Activated naive CD4-positive, alpha-beta T cell treated with anti-CD3 and anti-CD28 coated beads for 36 hours (primary cell): ENCODE results near the gene SMIM24. TPM values are rescaled to one million over a fixed set of nuclear protein-coding genes. Genes with fewer than 3 reads are reported as not detected.

ENCODE experiments used
- CTCF ChIA-PET: fragments of 350-600 bp; sonication (Branson Sonifier 250); formaldehyde crosslinking; loops from one replicate; lab custom pipeline; 2021; ENCODE audit warnings: antibody characterized with exemption; lab: Charles Lee
- DNase-seq: peaks from one replicate; pipeline ENCODE4 v3.0.0-alpha.2; 2020
- H3K27ac Mint-ChIP-seq: one replicate; pipeline ENCODE4 v1.8.0; 2021; ENCODE audit warnings: mild to moderate bottlenecking, mixed read lengths
- H3K27me3 Mint-ChIP-seq: one replicate; pipeline ENCODE4 v1.8.0; 2021; ENCODE audit warnings: low read depth, mixed read lengths
- H3K36me3 Mint-ChIP-seq: one replicate; pipeline ENCODE4 v1.8.0; 2021; ENCODE audit warnings: low read depth, mixed read lengths
- H3K4me1 Mint-ChIP-seq: one replicate; pipeline ENCODE4 v1.8.0; 2021; ENCODE audit warnings: low read depth, mixed read lengths
- H3K4me3 Mint-ChIP-seq: one replicate; pipeline ENCODE4 v1.8.0; 2021; ENCODE audit warnings: mild to moderate bottlenecking, moderate library complexity, mixed read lengths
- H3K9me3 Mint-ChIP-seq: one replicate; pipeline ENCODE4 v1.8.0; 2021; ENCODE audit warnings: mixed read lengths
- intact Hi-C: fragments of 100-400 bp; cut with micrococcal nuclease; formaldehyde crosslinking; loops from one replicate; pipeline ENCODE4 v1.15.1; 2023
- total RNA-seq, 2 experiments: library from RNA; stranded (reverse); gene quantifications; one replicate each; pipeline ENCODE4 v1.2.3, GENCODE V29; 2021

SMIM24 gene
- total RNA-seq, 2 experiments from 2014 or later, result 0.41 TPM; not detected in 1

DNA sequence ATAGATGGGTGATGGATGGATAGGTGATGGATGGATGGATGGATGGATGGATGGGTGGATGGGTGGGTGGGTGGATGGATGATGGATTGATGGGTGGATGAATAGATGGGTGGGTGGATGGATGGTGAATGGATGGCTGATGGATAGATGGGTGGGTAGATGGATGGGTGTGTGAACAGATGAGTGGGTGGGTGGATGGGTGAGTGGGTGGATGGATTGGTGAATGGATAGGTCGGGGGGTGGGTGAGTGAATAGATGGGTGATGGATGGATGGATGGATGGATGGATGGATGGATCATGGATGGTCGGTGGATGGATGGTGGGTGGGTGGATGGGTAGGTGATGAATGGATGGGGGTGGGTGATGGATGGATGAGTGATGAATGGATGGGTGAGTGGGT, 3.5 kb downstream of the SMIM24 start:
- no peaks in the 10 kb centered on the region for H3K27me3 Mint-ChIP-seq
- no peak overlapping the region for H3K4me3 Mint-ChIP-seq
- no peak overlapping the region for H3K27ac Mint-ChIP-seq
- DNase-seq, result no peak
- no peaks in the 10 kb centered on the region for H3K36me3 Mint-ChIP-seq
- H3K9me3 Mint-ChIP-seq, result no peaks in the 10 kb centered on the region
- CTCF ChIA-PET, result no interaction called here
- H3K4me1 Mint-ChIP-seq, result peaks cover 9% of the 10 kb centered on the region
- intact Hi-C loops, result no loop called here

DNA sequence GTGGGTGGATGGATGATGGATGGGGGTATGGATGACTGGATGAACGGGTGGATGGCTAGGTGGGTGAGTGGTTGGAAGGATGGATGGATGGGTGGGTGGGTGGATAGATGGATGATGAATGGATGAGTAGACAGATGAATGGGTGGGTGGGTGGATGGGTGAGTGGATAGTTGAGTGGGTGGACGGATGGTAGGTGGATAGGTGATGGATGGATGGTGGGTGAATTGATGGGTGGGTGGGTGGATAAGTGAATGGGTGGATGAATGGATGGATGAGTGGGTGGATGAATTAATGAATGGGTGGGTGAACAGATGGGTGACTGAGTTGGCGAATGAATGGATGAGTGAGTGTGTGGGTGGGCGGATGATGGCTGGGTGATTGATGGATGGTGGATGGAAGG, 4.9 kb downstream of the SMIM24 start:
- Mint-ChIP-seq H3K27me3 (no peaks in the 10 kb centered on the region), H3K4me3 (no peak overlapping the region), H3K36me3 (no peaks in the 10 kb centered on the region), H3K9me3 (no peaks in the 10 kb centered on the region), H3K27ac (no peak overlapping the region), H3K4me1 (peaks cover 9% of the 10 kb centered on the region)
- intact Hi-C loops, result no loop called here
- CTCF ChIA-PET, result no interaction called here
- DNase-seq, result no peak

GRCh38 chr19:3474614-3475013, 5.7 kb downstream of the SMIM24 start:
- CTCF ChIA-PET, result interaction anchor here (2.6 kb wide), 1 partner anchor 10 kb away, joined by 17 read pairs; the partner anchor contains the start of gene SMIM44
- no peak for DNase-seq
- no peaks in the 10 kb centered on the region for H3K27me3 Mint-ChIP-seq
- intact Hi-C loops, result loop anchor here (5.0 kb wide), 1 partner anchor 167 kb away; no protein-coding TSS in a partner anchor
- no peaks in the 10 kb centered on the region for H3K36me3 Mint-ChIP-seq
- H3K4me3 Mint-ChIP-seq, result no peak overlapping the region
- peaks cover 9% of the 10 kb centered on the region for H3K4me1 Mint-ChIP-seq
- no peaks in the 10 kb centered on the region for H3K9me3 Mint-ChIP-seq
- no peak overlapping the region for H3K27ac Mint-ChIP-seq

- DNase-seq, result no peak
- CTCF ChIA-PET, result interaction anchor here (2.6 kb wide), 1 partner anchor 10 kb away, joined by 17 read pairs; the partner anchor contains the start of gene SMIM44
- Mint-ChIP-seq H3K36me3 (no peaks in the 10 kb centered on the region), H3K27ac (no peak overlapping the region), H3K27me3 (no peaks in the 10 kb centered on the region), H3K4me1 (peaks cover 9% of the 10 kb centered on the region), H3K9me3 (no peaks in the 10 kb centered on the region), H3K4me3 (no peak overlapping the region)
- intact Hi-C loops, result loop anchor here (5.0 kb wide), 1 partner anchor 167 kb away; no protein-coding TSS in a partner anchor
Observed at GRCh38 chr19:3474010-3474409, 6.3 kb downstream of the SMIM24 start.

GRCh38 chr19:3471954-3472655, 8.2 kb downstream of the SMIM24 start:
- Mint-ChIP-seq H3K27ac (no peak overlapping the region), H3K4me1 (no peaks in the 10 kb centered on the region), H3K4me3 (no peak overlapping the region), H3K36me3 (peaks cover 3% of the 10 kb centered on the region), H3K9me3 (peaks cover 6% of the 10 kb centered on the region), H3K27me3 (no peaks in the 10 kb centered on the region)
- CTCF ChIA-PET, result interaction anchor here (0.7 to 2.6 kb wide), 17 partner anchors 9 to 168 kb away, joined by 3 to 17 read pairs (median 4); partner anchors contain the start of gene SMIM44
- peak; percentile 40 for DNase-seq
- intact Hi-C loops, result loop anchor here (5.0 kb wide), 1 partner anchor 165 kb away; no protein-coding TSS in a partner anchor

DNA sequence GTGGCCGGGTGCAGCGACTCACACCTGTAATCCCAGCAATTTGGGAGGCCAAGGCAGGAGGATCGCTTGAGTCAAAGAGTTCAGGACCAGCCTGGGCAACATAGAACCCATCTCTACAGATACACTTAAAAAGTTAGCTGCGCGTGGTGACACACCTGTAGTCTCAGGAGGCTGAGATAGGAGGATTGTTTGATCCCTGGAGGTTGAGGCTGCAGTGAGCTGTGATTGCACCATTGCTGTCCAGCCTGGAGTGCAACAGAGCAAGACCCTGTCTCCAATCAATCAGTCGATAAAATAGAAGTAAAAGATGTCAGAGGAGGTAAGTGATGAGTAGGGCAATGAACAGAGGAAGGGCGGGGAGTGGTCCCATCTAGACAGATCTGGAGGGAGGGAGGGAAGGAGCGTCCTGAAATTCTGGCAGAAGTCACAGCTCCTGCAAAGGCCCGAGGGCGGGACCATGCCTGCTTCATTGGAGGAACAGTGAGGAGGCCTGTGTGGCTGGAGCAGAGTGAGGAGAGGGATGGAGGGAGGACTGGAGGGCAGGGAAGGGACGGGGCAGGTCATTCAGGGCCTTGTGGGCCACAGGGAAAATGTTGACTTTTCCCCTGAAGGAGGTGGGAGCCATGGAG, 9.7 kb downstream of the SMIM24 start:
- H3K4me1 Mint-ChIP-seq, result no peaks in the 10 kb centered on the region
- intact Hi-C loops, result loop anchor here (5.0 kb wide), 1 partner anchor 163 kb away; no protein-coding TSS in a partner anchor
- no peaks in the 10 kb centered on the region for H3K27me3 Mint-ChIP-seq
- peaks cover 3% of the 10 kb centered on the region for H3K36me3 Mint-ChIP-seq
- peaks cover 6% of the 10 kb centered on the region for H3K9me3 Mint-ChIP-seq
- CTCF ChIA-PET, result interaction anchor here (0.6 to 1.9 kb wide), 10 partner anchors 9 to 516 kb away, joined by 3 to 6 read pairs (median 3); no protein-coding TSS in a partner anchor
- H3K4me3 Mint-ChIP-seq, result no peak overlapping the region
- no peak for DNase-seq
- no peak overlapping the region for H3K27ac Mint-ChIP-seq

DNA sequence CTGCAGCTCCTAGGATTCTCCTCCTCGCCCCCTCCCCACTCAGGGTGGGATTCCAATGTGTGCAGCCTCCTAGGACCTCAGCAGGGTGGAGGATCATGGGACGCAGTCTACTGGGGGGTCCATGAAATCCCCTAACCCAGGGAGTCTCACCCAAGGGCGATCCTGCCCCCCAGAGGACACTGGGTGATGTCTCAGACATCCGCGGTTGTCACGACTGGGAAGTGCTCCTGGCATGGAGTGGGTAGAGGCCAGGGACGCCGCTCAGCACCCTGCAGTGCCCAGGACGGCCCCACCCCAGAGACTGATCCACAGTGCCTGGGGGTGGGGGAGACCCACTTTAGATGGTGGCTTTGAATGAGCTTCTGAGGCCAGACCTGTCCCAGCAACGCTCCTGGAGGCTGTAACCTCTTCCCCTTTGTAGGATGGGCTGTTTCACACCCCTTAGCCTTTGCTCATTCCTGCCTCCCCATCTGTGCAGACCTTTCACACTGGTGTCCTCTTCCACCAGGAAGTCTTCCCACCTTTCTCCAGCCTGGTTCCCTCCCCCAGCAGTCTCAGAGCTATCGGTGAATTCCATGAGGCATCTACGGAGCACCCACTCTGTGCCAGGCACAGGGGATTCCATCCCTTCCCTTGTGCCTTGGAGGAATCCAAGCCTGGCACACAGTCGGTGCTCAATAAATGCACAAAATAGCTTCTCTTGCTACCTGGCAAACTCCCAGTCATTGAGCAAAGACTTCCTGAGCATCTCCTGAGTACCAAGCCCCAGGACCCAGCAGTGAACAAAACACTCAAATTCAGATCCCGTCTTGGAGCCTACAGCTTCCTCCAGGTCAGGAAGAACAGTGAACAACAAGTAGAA, 10.5 kb downstream of the SMIM24 start:
- Mint-ChIP-seq H3K36me3 (peaks cover 3% of the 10 kb centered on the region), H3K4me3 (no peak overlapping the region), H3K4me1 (no peaks in the 10 kb centered on the region), H3K27ac (no peak overlapping the region), H3K27me3 (no peaks in the 10 kb centered on the region), H3K9me3 (peaks cover 6% of the 10 kb centered on the region)
- intact Hi-C loops, result loop anchor here (5.0 kb wide), 1 partner anchor 163 kb away; no protein-coding TSS in a partner anchor
- DNase-seq, result no peak
- CTCF ChIA-PET, result interaction anchor here (0.7 to 1.9 kb wide), 6 partner anchors 9 to 165 kb away, joined by 3 to 5 read pairs (median 3); no protein-coding TSS in a partner anchor

DNA sequence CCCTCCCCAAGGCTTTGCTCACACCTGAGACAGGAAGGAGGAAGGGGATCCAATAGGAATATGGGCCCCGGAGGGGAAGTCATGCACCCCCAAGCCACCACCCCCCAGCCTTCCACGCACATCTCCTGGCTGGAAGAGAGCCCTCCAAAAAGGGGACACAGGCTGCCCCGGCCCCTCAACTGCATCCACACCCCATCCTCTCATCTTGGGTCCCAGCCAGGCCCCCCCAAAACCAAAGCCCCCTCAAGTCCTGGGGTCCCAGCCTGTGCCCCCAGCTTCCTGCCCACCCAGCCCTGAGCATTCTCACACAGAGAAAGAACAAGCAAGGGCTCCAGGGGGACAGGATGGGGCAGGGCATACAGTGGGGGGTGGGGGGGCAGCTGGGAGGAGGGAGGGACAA, 12.1 kb downstream of the SMIM24 start:
- Mint-ChIP-seq H3K27ac (no peak overlapping the region), H3K4me3 (no peak overlapping the region), H3K36me3 (peaks cover 3% of the 10 kb centered on the region), H3K4me1 (no peaks in the 10 kb centered on the region), H3K9me3 (peaks cover 6% of the 10 kb centered on the region), H3K27me3 (no peaks in the 10 kb centered on the region)
- intact Hi-C loops, result no loop called here
- no peak for DNase-seq
- CTCF ChIA-PET, result no interaction called here

DNA sequence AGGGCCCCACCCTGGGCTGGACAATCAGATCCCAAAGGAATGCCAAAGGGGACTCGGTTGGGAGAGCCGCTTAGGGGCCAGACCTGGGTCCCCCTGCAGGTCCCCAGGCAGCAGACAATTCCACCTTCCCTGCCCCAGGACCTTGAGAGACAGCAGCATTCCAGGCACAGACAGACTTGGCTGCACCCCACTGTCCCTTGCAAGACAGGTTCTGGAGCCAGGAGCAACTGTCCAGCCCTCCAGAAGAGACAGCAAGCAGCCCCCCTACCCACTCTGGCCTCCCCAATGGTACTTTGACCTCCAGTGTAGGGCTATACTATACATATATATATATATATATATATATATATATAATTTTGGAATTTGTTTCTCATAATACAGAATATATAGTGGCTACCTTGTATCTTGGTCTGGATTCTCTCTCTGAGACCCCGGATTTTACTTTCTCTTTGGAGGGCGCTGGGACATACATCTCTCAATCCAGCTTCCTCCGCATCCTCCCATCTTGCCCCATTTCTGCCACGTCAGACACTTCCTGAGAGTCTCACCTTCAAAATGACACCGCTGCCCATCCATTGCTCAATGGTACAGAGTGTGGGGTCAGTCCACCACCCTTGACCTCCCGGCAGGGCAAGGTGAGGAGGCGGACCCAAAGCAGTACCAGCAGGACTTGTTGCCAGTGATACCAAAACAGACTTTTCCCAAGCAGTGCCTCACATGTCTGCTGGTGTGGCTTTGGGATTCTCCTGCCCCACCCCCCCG, 12.7 kb downstream of the SMIM24 start:
- DNase-seq, result peak; percentile 34
- H3K4me1 Mint-ChIP-seq, result no peaks in the 10 kb centered on the region
- no peak overlapping the region for H3K4me3 Mint-ChIP-seq
- no peak overlapping the region for H3K27ac Mint-ChIP-seq
- H3K27me3 Mint-ChIP-seq, result no peaks in the 10 kb centered on the region
- intact Hi-C loops, result no loop called here
- peaks cover 6% of the 10 kb centered on the region for H3K9me3 Mint-ChIP-seq
- peaks cover 4% of the 10 kb centered on the region for H3K36me3 Mint-ChIP-seq
- CTCF ChIA-PET, result no interaction called here

- DNase-seq, result no peak
- H3K9me3 Mint-ChIP-seq, result peaks cover 6% of the 10 kb centered on the region
- H3K4me3 Mint-ChIP-seq, result no peak overlapping the region
- no peak overlapping the region for H3K27ac Mint-ChIP-seq
- H3K36me3 Mint-ChIP-seq, result peaks cover 5% of the 10 kb centered on the region
- CTCF ChIA-PET, result interaction anchor here (0.6 to 0.7 kb wide), 3 partner anchors 36 to 220 kb away, joined by 3 read pairs; no protein-coding TSS in a partner anchor
- H3K27me3 Mint-ChIP-seq, result no peaks in the 10 kb centered on the region
- intact Hi-C loops, result no loop called here
- H3K4me1 Mint-ChIP-seq, result no peaks in the 10 kb centered on the region
Observed at GRCh38 chr19:3466635-3467034, 13.7 kb downstream of the SMIM24 start.

- peaks cover 6% of the 10 kb centered on the region for H3K9me3 Mint-ChIP-seq
- no peak overlapping the region for H3K27ac Mint-ChIP-seq
- intact Hi-C loops, result no loop called here
- CTCF ChIA-PET, result no interaction called here
- H3K4me1 Mint-ChIP-seq, result no peaks in the 10 kb centered on the region
- no peak for DNase-seq
- H3K36me3 Mint-ChIP-seq, result peaks cover 5% of the 10 kb centered on the region
- H3K27me3 Mint-ChIP-seq, result no peaks in the 10 kb centered on the region
- no peak overlapping the region for H3K4me3 Mint-ChIP-seq
Observed at GRCh38 chr19:3465552-3465951, 14.8 kb downstream of the SMIM24 start.
